A549 (cell line): ENCODE measurements around the gene GPR25.

Experiments used
- CEBPB ChIP-seq, 2 experiments: fragments of >200 bp in 1 of 2; sonication (Bioruptor Twin) in 1 of 2; formaldehyde crosslinking in 1 of 2; IDR thresholded peaks; 2 replicates each; pipeline ENCODE4 v1.6.1; 2012 to 2016
- CTCF ChIP-seq: fragments of >200 bp; sonication (Bioruptor Twin); formaldehyde crosslinking; IDR thresholded peaks from 3 replicates; pipeline ENCODE4 v1.5.1; 2016
- POLR2A ChIP-seq: IDR thresholded peaks from 2 replicates; pipeline ENCODE4 v1.6.1; 2012; ENCODE audit warnings: mild to moderate bottlenecking, low read length
- RAD21 ChIP-seq, 2 experiments: fragments of >200 bp in 1 of 2; sonication (Bioruptor Twin) in 1 of 2; formaldehyde crosslinking in 1 of 2; IDR thresholded peaks in 1 of 2; conservative IDR thresholded peaks in 1 of 2; 2 replicates in 1 of 2; 3 replicates in 1 of 2; pipeline ENCODE4 v1.6.1; 2012 to 2018; ENCODE audit warnings: inconsistent platforms in 1 of 2
- REST ChIP-seq: fragments of 200-600 bp; sonication (generic); IDR thresholded peaks from 2 replicates; pipeline ENCODE4 v1.6.1; 2016; ENCODE audit warnings: antibody characterized with exemption, mild to moderate bottlenecking, moderate library complexity

DNA sequence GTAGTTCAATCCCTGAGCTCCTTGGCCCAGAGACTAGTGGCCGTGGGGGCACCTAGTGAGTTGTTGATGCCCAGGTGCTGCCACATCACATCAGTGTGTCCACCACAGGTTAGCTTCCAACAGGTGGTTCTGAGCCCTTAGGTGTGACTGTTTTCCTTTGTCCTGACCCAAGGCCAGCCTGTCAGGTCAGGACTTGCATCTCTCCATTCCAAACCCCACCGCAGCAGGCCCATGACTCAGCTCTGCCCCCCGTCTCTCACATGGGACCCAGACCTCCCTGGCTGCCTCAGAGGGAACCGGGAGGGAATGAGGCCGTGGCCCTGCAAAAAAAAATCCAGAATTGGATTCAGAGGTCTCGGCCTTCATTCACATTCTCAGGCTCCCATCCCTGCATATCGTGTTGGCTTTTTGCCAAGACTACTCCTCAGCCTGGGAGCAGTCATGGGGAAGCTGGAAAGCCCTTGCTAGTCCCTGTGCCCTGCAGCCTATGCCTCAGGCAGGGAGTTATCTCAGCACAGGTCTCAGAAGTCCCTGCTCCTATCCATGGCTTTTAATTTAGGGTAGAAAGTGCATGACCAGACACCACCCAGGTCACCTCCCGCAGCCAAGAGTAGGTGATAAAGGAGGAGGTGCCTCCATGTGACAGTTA, 29.1 kb downstream of the GPR25 start:
- TF ChIP-seq CTCF (no peak), POLR2A (no peak), CEBPB (IDR thresholded peaks at IDR 0.05) (no peak), RAD21 (conservative IDR thresholded peaks at IDR 0.05 in 1 of 2, IDR thresholded peaks at IDR 0.05 in 1 of 2) (no peak), REST (no peak)
